GM12801 (cell line): ENCODE results near the gene ZNF747.

ENCODE experiments used
- TF ChIP-seq, protein P1 (sequence below): IDR thresholded peaks from one replicate; pipeline ENCODE4 v1.5.1; 2011; ENCODE audit warnings: control low read depth; ENCODE audit not compliant: insufficient read length; ENCODE audit errors: extremely low read depth

The ZNF747 gene

GRCh38 chr16:30562021-30562420, 27.4 kb upstream of the ZNF747 start:
- TF ChIP-seq, protein P1, sequence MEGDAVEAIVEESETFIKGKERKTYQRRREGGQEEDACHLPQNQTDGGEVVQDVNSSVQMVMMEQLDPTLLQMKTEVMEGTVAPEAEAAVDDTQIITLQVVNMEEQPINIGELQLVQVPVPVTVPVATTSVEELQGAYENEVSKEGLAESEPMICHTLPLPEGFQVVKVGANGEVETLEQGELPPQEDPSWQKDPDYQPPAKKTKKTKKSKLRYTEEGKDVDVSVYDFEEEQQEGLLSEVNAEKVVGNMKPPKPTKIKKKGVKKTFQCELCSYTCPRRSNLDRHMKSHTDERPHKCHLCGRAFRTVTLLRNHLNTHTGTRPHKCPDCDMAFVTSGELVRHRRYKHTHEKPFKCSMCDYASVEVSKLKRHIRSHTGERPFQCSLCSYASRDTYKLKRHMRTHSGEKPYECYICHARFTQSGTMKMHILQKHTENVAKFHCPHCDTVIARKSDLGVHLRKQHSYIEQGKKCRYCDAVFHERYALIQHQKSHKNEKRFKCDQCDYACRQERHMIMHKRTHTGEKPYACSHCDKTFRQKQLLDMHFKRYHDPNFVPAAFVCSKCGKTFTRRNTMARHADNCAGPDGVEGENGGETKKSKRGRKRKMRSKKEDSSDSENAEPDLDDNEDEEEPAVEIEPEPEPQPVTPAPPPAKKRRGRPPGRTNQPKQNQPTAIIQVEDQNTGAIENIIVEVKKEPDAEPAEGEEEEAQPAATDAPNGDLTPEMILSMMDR, result no peak

DNA sequence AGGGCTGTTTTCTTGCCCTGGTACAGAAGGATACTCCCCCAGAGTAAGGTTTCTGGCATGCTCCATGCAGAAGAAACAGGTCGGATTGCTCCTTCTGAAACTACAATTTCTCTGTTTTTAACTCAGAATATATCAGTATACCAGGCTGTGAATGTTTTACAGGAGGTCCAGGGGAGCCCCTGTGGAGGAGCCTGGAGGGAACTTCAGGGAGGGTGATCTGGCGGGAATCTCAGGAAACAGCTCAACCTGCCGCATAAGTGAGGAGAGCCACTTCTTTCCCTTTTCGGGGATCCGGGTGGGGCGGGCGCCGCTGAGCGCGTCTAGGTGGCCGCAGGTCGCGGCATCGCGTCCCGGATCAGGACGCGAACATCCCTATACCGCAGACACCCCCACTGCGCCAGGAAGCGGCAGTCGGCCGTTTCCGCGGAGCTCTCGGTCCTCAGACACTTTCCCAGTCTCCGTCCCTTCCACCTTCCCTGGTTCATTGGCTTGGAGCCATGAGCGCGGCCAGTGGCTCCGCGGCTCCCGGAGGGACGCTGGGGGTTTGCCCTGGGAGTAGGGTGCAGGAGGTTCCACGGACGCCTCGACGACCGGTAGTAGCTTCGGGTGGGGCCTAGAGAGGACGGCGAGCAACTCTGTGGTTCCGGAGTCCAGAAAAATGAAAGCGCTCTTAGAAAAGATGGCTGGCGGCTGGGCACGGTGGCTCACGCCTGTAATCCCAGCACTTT, 26.6 kb upstream of the ZNF747 start:
- TF ChIP-seq, protein P1, result no peak

GRCh38 chr16:30559690-30560089, 25.0 kb upstream of the ZNF747 start:
- TF ChIP-seq, protein P1, result no peak

GRCh38 chr16:30558789-30559377, 24.2 kb upstream of the ZNF747 start:
- TF ChIP-seq, protein P1, result no peak

DNA sequence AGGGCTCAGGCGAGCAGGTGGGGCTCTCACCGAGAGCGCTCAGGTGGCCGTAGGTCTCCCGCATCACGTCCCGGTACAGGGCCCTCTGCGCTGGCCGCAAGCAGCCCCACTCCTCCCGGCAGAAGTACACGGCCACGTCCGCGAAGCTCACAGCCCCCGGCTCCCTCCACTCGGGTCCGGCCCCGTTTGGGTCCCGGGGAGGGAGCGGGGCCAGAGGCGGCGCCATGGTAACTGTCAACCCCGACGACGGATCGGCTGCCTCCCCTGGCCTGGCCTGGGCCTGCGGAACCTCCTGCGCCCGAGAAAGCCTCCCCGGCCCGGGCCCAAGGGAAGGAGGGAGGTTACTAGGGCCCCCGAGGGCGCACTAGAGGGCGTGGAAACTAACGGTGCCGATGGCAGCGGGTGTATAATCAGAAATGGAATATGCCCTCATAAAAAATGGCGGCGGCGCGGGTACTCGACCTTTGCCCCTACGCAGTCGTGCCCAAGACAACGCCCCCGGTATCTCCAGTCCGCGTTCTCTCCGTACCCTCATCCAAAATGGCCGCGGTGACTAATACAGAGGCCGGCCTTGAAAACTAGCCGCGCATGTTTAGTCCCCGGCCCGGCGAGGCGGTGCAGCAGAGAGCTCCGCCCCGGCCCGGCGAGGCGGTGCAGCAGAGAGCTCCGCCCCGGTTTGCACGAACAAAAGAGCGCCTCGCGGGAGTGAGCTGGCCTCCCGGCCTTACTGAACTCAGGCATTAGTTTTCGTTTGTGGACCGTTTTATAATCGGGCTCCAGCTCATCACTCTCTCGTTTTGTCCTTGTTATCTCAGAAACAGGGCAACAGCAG, 23.5 kb upstream of the ZNF747 start, which contains the start of gene ZNF764:
TSS of gene ZNF764 (minus strand) at position 418 of the 832 bp plus-strand sequence. CDS start at position 226, 192 bp downstream.
- TF ChIP-seq, protein P1, result no peak

DNA sequence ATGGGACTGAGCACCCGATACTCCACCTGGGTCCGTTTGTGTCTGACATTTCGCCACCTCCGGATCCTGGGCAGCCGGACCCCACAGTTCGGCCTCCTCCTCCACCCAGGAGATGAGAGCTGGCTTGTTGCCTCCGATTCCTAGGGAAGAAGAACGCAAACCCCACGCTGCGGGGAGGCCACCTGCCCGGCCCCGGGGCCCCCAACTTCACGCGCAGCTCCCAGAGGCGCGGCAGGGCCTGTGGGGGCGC, 23.0 kb upstream of the ZNF747 start:
- TF ChIP-seq, protein P1, result no peak

GRCh38 chr16:30556125-30556473, 21.4 kb upstream of the ZNF747 start:
- TF ChIP-seq, protein P1, result no peak
